ENCODE data around the gene ZNF101. TPM values are rescaled to one million over a fixed set of nuclear protein-coding genes. Genes with fewer than 3 reads are reported as not detected.

Gene ZNF101
- total and polyA plus RNA-seq, 9 of the 15 experiments (the other 6 are each of a cell fraction or from before 2014, with no cell fraction given) = 9.6 to 20.3 (median 12.4) TPM

DNA sequence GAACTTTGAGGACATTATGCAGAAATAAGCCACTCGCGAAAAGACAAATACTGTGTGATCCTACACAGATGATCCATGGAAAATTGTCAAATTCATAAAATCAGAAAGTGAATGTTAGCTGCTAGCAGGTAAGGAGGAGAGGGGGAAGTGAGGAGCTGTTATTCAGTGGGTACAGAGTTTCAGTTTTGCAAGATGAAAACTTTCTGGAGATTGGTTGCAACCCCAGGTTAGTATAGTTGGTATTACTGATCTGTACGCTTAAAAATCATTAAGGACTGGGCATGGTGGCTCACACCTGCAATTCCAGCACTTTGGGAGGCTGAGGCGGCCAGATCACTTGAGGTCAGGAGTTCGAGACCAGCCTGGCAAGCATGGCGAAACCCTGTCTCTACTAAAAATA lies 17.9 kb downstream of the ZNF101 start:
- Histone ChIP-seq H3K4me3 (no peak overlapping the region), H3K79me2 (ENCODE audit: control insufficient read depth, insufficient read depth, low read length) (no peaks in the 10 kb centered on the region), H3K9ac (ENCODE audit: insufficient read depth in 1 of 2, low read depth in 2 of 2, low read length in 2 of 2) (no peak overlapping the region), H3K4me1 (replicated peaks in 1 of 2; ENCODE audit: control insufficient read depth in 2 of 2, insufficient read depth in 2 of 2, low read length in 2 of 2) (no peaks in the 10 kb centered on the region), H3K36me3 (ENCODE audit: control insufficient read depth, insufficient read depth, low read length) (no peaks in the 10 kb centered on the region), H3K27me3 (ENCODE audit: control insufficient read depth in 2 of 2, insufficient read depth in 2 of 2, low read length in 2 of 2) (no peaks in the 10 kb centered on the region), H4K20me1 (replicated peaks; ENCODE audit: control insufficient read depth, insufficient read depth, low read length) (no peaks in the 10 kb centered on the region), H2AFZ (ENCODE audit: low read depth, low read length) (no peak overlapping the region), H3K4me2 (ENCODE audit: insufficient read depth, low read length) (no peak overlapping the region), H3K9me3 (replicated peaks; ENCODE audit: control insufficient read depth, insufficient read depth, low read depth, low read length) (no peaks in the 10 kb centered on the region), H3K27ac (ENCODE audit: extremely low read depth, low read depth, low read length) (no peak overlapping the region), H3K9me1 (ENCODE audit: control insufficient read depth, insufficient read depth, low read length) (no peaks in the 10 kb centered on the region)
- TF ChIP-seq MYNN (IDR thresholded peaks at IDR 0.05) (no peak), MYNN (CRISPR knock-in tag; IDR thresholded peaks at IDR 0.05) (no peak), PHB2 (IDR thresholded peaks at IDR 0.05; ENCODE audit: low read depth) (no peak), ZNF253 (CRISPR knock-in tag; conservative IDR thresholded peaks at IDR 0.05) (no peak), GTF2E2 (tag; IDR thresholded peaks at IDR 0.05) (no peak), CREM (IDR thresholded peaks at IDR 0.05; ENCODE audit: low read depth) (no peak)
- TF ChIP-seq, protein P1, sequence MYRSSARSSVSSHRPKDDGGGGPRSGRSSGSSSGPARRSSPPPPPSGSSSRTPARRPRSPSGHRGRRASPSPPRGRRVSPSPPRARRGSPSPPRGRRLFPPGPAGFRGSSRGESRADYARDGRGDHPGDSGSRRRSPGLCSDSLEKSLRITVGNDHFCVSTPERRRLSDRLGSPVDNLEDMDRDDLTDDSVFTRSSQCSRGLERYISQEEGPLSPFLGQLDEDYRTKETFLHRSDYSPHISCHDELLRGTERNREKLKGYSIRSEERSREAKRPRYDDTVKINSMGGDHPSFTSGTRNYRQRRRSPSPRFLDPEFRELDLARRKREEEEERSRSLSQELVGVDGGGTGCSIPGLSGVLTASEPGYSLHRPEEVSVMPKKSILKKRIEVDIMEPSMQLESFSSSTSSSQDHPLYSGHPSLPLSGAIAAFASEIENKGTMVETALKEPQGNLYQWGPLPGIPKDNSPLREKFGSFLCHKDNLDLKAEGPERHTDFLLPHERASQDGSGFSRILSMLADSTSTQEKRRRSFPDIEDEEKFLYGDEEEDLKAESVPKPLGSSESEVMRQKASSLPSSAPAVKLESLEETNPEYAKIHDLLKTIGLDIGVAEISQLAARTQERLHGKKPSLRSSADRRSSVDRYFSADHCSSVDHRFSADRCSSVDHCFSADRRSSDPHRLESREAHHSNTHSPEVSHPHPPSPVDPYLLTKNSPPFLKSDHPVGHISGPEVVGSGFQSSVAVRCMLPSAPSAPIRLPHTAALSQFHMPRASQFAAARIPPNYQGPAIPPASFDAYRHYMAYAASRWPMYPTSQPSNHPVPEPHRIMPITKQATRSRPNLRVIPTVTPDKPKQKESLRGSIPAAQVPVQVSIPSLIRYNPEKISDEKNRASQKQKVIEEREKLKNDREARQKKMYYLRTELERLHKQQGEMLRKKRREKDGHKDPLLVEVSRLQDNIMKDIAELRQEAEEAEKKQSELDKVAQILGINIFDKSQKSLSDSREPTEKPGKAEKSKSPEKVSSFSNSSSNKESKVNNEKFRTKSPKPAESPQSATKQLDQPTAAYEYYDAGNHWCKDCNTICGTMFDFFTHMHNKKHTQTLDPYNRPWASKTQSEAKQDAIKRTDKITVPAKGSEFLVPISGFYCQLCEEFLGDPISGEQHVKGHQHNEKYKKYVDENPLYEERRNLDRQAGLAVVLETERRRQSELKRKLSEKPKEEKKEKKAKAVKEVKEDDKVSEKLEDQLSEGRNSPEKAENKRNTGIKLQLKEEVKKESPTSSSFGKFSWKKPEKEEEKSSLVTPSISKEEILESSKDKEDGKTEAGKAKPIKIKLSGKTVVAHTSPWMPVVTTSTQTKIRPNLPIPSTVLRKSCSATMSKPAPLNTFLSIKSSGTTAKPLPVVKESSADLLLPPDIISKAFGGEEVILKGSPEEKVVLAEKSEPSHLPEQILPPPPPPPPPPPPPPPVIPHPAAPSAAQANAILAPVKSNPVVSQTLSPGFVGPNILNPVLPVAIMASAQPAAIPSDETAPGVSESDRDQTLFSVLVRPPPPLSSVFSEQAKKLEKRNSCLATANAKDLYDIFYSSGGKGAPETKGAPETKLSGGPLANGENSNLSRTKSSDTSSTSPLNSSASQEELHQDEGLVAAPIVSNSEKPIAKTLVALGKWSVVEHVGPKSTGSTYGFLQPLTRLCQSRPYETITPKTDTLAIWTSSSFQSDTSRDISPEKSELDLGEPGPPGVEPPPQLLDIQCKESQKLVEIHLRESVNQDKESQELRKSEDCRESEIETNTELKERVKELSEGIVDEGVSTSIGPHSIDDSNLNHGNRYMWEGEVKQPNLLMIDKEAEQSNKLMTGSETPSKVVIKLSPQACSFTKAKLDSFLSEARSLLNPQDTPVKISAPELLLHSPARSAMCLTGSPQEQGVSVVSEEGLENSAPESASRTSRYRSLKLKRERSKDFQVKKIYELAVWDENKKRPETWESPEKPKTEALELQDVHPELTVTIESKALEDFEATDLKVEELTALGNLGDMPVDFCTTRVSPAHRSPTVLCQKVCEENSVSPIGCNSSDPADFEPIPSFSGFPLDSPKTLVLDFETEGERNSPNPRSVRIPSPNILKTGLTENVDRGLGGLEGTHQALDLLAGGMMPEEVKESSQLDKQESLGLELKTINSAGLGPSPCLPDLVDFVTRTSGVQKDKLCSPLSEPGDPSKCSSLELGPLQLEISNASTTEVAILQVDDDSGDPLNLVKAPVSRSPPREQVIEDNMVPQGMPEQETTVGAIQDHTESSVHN (IDR thresholded peaks at IDR 0.05; ENCODE audit: borderline replicate concordance in 1 of 2, low read depth in 1 of 2) = no peak
- TF ChIP-seq, protein P2, sequence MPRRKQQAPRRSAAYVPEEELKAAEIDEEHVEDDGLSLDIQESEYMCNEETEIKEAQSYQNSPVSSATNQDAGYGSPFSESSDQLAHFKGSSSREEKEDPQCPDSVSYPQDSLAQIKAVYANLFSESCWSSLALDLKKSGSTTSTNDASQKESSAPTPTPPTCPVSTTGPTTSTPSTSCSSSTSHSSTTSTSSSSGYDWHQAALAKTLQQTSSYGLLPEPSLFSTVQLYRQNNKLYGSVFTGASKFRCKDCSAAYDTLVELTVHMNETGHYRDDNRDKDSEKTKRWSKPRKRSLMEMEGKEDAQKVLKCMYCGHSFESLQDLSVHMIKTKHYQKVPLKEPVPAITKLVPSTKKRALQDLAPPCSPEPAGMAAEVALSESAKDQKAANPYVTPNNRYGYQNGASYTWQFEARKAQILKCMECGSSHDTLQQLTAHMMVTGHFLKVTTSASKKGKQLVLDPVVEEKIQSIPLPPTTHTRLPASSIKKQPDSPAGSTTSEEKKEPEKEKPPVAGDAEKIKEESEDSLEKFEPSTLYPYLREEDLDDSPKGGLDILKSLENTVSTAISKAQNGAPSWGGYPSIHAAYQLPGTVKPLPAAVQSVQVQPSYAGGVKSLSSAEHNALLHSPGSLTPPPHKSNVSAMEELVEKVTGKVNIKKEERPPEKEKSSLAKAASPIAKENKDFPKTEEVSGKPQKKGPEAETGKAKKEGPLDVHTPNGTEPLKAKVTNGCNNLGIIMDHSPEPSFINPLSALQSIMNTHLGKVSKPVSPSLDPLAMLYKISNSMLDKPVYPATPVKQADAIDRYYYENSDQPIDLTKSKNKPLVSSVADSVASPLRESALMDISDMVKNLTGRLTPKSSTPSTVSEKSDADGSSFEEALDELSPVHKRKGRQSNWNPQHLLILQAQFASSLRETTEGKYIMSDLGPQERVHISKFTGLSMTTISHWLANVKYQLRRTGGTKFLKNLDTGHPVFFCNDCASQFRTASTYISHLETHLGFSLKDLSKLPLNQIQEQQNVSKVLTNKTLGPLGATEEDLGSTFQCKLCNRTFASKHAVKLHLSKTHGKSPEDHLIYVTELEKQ (CRISPR knock-in tag; IDR thresholded peaks at IDR 0.05) = no peak
- TF ChIP-seq, protein P3, sequence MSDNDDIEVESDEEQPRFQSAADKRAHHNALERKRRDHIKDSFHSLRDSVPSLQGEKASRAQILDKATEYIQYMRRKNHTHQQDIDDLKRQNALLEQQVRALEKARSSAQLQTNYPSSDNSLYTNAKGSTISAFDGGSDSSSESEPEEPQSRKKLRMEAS (CRISPR knock-in tag; IDR thresholded peaks at IDR 0.05) = no peak
- TF ChIP-seq, protein P4, sequence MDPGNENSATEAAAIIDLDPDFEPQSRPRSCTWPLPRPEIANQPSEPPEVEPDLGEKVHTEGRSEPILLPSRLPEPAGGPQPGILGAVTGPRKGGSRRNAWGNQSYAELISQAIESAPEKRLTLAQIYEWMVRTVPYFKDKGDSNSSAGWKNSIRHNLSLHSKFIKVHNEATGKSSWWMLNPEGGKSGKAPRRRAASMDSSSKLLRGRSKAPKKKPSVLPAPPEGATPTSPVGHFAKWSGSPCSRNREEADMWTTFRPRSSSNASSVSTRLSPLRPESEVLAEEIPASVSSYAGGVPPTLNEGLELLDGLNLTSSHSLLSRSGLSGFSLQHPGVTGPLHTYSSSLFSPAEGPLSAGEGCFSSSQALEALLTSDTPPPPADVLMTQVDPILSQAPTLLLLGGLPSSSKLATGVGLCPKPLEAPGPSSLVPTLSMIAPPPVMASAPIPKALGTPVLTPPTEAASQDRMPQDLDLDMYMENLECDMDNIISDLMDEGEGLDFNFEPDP (CRISPR knock-in tag; IDR thresholded peaks at IDR 0.05) = no peak
- WGBS (ENCODE audit: insufficient coverage, low coverage, missing lambda C conversion rate) = 77% methylated on average over 6 of the region's 6 CpGs
- no TSS peak for BruUV-seq (replicated peaks)
- intact Hi-C loops (cut with micrococcal nuclease) (no loop called here), in situ Hi-C loops (cut with MboI) (no loop called here)
- ATAC-seq (no peak), DNase-seq (ENCODE audit: extremely low read depth in 1 of 4, low spot score in 3 of 4) (no peak), FAIRE-seq (peak; percentile 35)
- CTCF ChIA-PET (ENCODE audit: low intra/inter-chr PET ratio) = no interaction called here
- POLR2A ChIA-PET = interaction anchor here (0.9 to 1.0 kb wide), 2 partner anchors 15 to 63 kb away, joined by 3 read pairs; no protein-coding TSS in a partner anchor
